ENCODE data around the gene THSD7A. TPM values are rescaled to one million over a fixed set of nuclear protein-coding genes. Genes with fewer than 3 reads are reported as not detected.

THSD7A gene
- total and polyA plus RNA-seq, 2 of the 8 experiments (the other 6 are each of a cell fraction or from before 2014, with no cell fraction given), result 0.44 to 1.2 TPM

DNA sequence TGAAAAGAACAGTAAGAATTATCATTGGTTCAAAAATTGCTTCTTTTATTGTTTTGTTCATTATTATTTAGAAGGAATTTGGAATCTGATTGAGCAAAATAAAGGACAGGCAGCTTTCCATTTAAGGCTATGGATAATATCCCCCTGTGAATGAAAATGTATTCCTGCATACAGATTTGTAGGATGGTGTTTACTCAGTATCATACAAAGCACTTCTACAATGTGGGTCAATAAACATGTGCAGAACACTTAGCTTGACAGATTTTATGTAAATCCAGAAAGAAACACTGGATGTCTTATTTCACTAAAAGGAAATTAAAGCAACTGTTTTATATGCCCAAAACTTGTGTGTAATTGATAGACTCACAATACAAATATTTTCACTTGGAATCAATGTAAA lies 189.7 kb downstream of the THSD7A start (continued):
- TF ChIP-seq, protein P1, sequence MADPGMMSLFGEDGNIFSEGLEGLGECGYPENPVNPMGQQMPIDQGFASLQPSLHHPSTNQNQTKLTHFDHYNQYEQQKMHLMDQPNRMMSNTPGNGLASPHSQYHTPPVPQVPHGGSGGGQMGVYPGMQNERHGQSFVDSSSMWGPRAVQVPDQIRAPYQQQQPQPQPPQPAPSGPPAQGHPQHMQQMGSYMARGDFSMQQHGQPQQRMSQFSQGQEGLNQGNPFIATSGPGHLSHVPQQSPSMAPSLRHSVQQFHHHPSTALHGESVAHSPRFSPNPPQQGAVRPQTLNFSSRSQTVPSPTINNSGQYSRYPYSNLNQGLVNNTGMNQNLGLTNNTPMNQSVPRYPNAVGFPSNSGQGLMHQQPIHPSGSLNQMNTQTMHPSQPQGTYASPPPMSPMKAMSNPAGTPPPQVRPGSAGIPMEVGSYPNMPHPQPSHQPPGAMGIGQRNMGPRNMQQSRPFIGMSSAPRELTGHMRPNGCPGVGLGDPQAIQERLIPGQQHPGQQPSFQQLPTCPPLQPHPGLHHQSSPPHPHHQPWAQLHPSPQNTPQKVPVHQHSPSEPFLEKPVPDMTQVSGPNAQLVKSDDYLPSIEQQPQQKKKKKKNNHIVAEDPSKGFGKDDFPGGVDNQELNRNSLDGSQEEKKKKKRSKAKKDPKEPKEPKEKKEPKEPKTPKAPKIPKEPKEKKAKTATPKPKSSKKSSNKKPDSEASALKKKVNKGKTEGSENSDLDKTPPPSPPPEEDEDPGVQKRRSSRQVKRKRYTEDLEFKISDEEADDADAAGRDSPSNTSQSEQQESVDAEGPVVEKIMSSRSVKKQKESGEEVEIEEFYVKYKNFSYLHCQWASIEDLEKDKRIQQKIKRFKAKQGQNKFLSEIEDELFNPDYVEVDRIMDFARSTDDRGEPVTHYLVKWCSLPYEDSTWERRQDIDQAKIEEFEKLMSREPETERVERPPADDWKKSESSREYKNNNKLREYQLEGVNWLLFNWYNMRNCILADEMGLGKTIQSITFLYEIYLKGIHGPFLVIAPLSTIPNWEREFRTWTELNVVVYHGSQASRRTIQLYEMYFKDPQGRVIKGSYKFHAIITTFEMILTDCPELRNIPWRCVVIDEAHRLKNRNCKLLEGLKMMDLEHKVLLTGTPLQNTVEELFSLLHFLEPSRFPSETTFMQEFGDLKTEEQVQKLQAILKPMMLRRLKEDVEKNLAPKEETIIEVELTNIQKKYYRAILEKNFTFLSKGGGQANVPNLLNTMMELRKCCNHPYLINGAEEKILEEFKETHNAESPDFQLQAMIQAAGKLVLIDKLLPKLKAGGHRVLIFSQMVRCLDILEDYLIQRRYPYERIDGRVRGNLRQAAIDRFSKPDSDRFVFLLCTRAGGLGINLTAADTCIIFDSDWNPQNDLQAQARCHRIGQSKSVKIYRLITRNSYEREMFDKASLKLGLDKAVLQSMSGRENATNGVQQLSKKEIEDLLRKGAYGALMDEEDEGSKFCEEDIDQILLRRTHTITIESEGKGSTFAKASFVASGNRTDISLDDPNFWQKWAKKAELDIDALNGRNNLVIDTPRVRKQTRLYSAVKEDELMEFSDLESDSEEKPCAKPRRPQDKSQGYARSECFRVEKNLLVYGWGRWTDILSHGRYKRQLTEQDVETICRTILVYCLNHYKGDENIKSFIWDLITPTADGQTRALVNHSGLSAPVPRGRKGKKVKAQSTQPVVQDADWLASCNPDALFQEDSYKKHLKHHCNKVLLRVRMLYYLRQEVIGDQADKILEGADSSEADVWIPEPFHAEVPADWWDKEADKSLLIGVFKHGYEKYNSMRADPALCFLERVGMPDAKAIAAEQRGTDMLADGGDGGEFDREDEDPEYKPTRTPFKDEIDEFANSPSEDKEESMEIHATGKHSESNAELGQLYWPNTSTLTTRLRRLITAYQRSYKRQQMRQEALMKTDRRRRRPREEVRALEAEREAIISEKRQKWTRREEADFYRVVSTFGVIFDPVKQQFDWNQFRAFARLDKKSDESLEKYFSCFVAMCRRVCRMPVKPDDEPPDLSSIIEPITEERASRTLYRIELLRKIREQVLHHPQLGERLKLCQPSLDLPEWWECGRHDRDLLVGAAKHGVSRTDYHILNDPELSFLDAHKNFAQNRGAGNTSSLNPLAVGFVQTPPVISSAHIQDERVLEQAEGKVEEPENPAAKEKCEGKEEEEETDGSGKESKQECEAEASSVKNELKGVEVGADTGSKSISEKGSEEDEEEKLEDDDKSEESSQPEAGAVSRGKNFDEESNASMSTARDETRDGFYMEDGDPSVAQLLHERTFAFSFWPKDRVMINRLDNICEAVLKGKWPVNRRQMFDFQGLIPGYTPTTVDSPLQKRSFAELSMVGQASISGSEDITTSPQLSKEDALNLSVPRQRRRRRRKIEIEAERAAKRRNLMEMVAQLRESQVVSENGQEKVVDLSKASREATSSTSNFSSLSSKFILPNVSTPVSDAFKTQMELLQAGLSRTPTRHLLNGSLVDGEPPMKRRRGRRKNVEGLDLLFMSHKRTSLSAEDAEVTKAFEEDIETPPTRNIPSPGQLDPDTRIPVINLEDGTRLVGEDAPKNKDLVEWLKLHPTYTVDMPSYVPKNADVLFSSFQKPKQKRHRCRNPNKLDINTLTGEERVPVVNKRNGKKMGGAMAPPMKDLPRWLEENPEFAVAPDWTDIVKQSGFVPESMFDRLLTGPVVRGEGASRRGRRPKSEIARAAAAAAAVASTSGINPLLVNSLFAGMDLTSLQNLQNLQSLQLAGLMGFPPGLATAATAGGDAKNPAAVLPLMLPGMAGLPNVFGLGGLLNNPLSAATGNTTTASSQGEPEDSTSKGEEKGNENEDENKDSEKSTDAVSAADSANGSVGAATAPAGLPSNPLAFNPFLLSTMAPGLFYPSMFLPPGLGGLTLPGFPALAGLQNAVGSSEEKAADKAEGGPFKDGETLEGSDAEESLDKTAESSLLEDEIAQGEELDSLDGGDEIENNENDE (IDR thresholded peaks at IDR 0.05; ENCODE audit: insufficient replicate concordance, low read length), result no peak
- no peak for TF ChIP-seq RBBP5 (IDR thresholded peaks at IDR 0.05; ENCODE audit: borderline replicate concordance, low read depth, low read length)
- TF ChIP-seq, protein P2, sequence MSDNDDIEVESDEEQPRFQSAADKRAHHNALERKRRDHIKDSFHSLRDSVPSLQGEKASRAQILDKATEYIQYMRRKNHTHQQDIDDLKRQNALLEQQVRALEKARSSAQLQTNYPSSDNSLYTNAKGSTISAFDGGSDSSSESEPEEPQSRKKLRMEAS (IDR thresholded peaks at IDR 0.05), result no peak
- no peak for TF ChIP-seq CBX5 (IDR thresholded peaks at IDR 0.05; ENCODE audit: low read depth, low read length)
- no peak for TF ChIP-seq NRF1 (IDR thresholded peaks at IDR 0.05; ENCODE audit: low read depth, low read length)
- TF ChIP-seq SP2 (IDR thresholded peaks at IDR 0.05; ENCODE audit: low read length), result no peak
- no peak for TF ChIP-seq TCF12 (IDR thresholded peaks at IDR 0.05; ENCODE audit: low read depth, low read length)

All from H1 (cell line).